H9 (cell line): Measurements from ENCODE around the gene AKR1C8. TPM values are rescaled to one million over a fixed set of nuclear protein-coding genes. Genes with fewer than 3 reads are reported as not detected.

Source experiments
- DNase-seq: peaks from one replicate; pipeline ENCODE4 v3.0.0-alpha.2; 2017
- H2AFZ ChIP-seq: one replicate; pipeline ENCODE4 v1.6.1; 2013; ENCODE audit warnings: mild to moderate bottlenecking, low read length, control low read depth, moderate library complexity
- H2AK5ac ChIP-seq: 2 replicates; pipeline ENCODE4 v1.6.1; 2013; ENCODE audit warnings: low read length, control low read depth, mixed read lengths; ENCODE audit not compliant: insufficient read length
- H2BK120ac ChIP-seq: one replicate; pipeline ENCODE4 v1.6.1; 2013; ENCODE audit warnings: low read depth, mild to moderate bottlenecking, low read length, control low read depth, inconsistent platforms; ENCODE audit not compliant: poor library complexity, severe bottlenecking
- H2BK12ac ChIP-seq: 2 replicates; pipeline ENCODE4 v1.6.1; 2013; ENCODE audit warnings: low read length, control low read depth, mixed read lengths, low read depth; ENCODE audit not compliant: insufficient read length
- H2BK15ac ChIP-seq: 2 replicates; pipeline ENCODE4 v1.6.1; 2013; ENCODE audit warnings: low read depth, low read length, control low read depth
- H2BK20ac ChIP-seq: one replicate; pipeline ENCODE4 v1.6.1; 2013; ENCODE audit warnings: low read depth, mild to moderate bottlenecking, low read length, control low read depth, inconsistent platforms; ENCODE audit not compliant: poor library complexity, severe bottlenecking
- H2BK5ac ChIP-seq: 2 replicates; pipeline ENCODE4 v1.6.1; 2013; ENCODE audit warnings: low read length, control low read depth, mixed read lengths; ENCODE audit not compliant: insufficient read length
- H3K14ac ChIP-seq: 2 replicates; pipeline ENCODE4 v1.6.1; 2013; ENCODE audit warnings: low read length, control low read depth; ENCODE audit not compliant: insufficient read depth
- H3K18ac ChIP-seq: 2 replicates; pipeline ENCODE4 v1.6.1; 2013; ENCODE audit warnings: low read depth, mild to moderate bottlenecking, mixed read lengths, low read length, control low read depth; ENCODE audit not compliant: insufficient read length
- H3K23ac ChIP-seq: 2 replicates; pipeline ENCODE4 v1.6.1; 2013; ENCODE audit warnings: low read length, control low read depth, mixed read lengths, low read depth; ENCODE audit not compliant: insufficient read length
- H3K23me2 ChIP-seq: 2 replicates; pipeline ENCODE4 v1.6.1; 2013; ENCODE audit warnings: low read depth, mild to moderate bottlenecking, mixed read lengths, low read length, control low read depth; ENCODE audit not compliant: insufficient read length, poor library complexity, severe bottlenecking
- H3K27ac ChIP-seq: 2 replicates; pipeline ENCODE4 v1.5.1; 2013; ENCODE audit warnings: low read length, control low read depth, mixed read lengths, low read depth; ENCODE audit not compliant: insufficient read length
- H3K27me3 ChIP-seq: 2 replicates; pipeline ENCODE4 v1.6.1; 2013; ENCODE audit warnings: low read length, control low read depth, inconsistent platforms; ENCODE audit not compliant: insufficient read depth
- H3K4ac ChIP-seq: 2 replicates; pipeline ENCODE4 v1.6.1; 2013; ENCODE audit warnings: low read depth, mild to moderate bottlenecking, control low read depth, inconsistent platforms, low read length, moderate library complexity
- H3K4me1 ChIP-seq: 2 replicates; pipeline ENCODE4 v1.6.1; 2013; ENCODE audit warnings: low read length, control low read depth, inconsistent platforms; ENCODE audit not compliant: insufficient read depth
- H3K4me2 ChIP-seq: 2 replicates; pipeline ENCODE4 v1.6.1; 2013; ENCODE audit warnings: low read length, control low read depth, mixed read lengths; ENCODE audit not compliant: insufficient read length, insufficient read depth
- H3K56ac ChIP-seq: 2 replicates; pipeline ENCODE4 v1.6.1; 2013; ENCODE audit warnings: low read depth, mild to moderate bottlenecking, mixed read lengths, low read length, control low read depth; ENCODE audit not compliant: insufficient read length
- H3K79me1 ChIP-seq: 2 replicates; pipeline ENCODE4 v1.6.1; 2013; ENCODE audit warnings: low read depth, mild to moderate bottlenecking, moderate library complexity, low read length, control low read depth, inconsistent platforms; ENCODE audit not compliant: insufficient read depth, poor library complexity, severe bottlenecking
- H3K79me2 ChIP-seq: 2 replicates; pipeline ENCODE4 v1.6.1; 2013; ENCODE audit warnings: low read length, control low read depth, inconsistent platforms; ENCODE audit not compliant: insufficient read depth
- H3K9ac ChIP-seq: 2 replicates; pipeline ENCODE4 v1.6.1; 2013; ENCODE audit warnings: low read length, control low read depth, mixed read lengths; ENCODE audit not compliant: insufficient read length; ENCODE audit errors: extremely low read depth
- H3K9me3 ChIP-seq: one replicate; pipeline ENCODE4 v1.6.1; 2013; ENCODE audit warnings: low read depth, low read length, inconsistent platforms; ENCODE audit not compliant: control insufficient read depth
- H3T11ph ChIP-seq: one replicate; pipeline ENCODE4 v1.6.1; 2013; ENCODE audit warnings: mild to moderate bottlenecking, low read length, control low read depth, inconsistent platforms
- H4K20me1 ChIP-seq: one replicate; pipeline ENCODE4 v1.6.1; 2013; ENCODE audit not compliant: control insufficient read depth, insufficient read length, insufficient read depth
- H4K5ac ChIP-seq: 2 replicates; pipeline ENCODE4 v1.6.1; 2013; ENCODE audit warnings: low read depth, mild to moderate bottlenecking, mixed read lengths, low read length, control low read depth; ENCODE audit not compliant: insufficient read length
- H4K8ac ChIP-seq: replicated peaks from 2 replicates; pipeline ENCODE4 v1.6.1; 2013; ENCODE audit warnings: low read length, control low read depth, mixed read lengths, low read depth; ENCODE audit not compliant: insufficient read length
- H4K91ac ChIP-seq: 2 replicates; pipeline ENCODE4 v1.6.1; 2013; ENCODE audit warnings: low read depth, mild to moderate bottlenecking, moderate library complexity, mixed read lengths, low read length, control low read depth; ENCODE audit not compliant: insufficient read length
- H3K27ac Mint-ChIP-seq, 3 experiments: 2 replicates in 2 of 3; 3 replicates in 1 of 3; pipeline ENCODE4 v1.8.0; 2020 to 2021; ENCODE audit warnings: mixed read lengths in 3 of 3, mild to moderate bottlenecking in 1 of 3, moderate library complexity in 1 of 3
- H3K27me3 Mint-ChIP-seq: 2 replicates; pipeline ENCODE4 v1.8.0; 2021; ENCODE audit warnings: low read depth, mild to moderate bottlenecking, moderate library complexity, mixed read lengths
- H3K36me3 Mint-ChIP-seq, 3 experiments: 2 replicates in 2 of 3; 3 replicates in 1 of 3; pipeline ENCODE4 v1.8.0; 2020 to 2021; ENCODE audit warnings: low read depth in 3 of 3, mixed read lengths in 3 of 3; ENCODE audit not compliant: insufficient read depth in 1 of 3
- H3K4me1 Mint-ChIP-seq, 2 experiments: 2 replicates each; pipeline ENCODE4 v1.8.0; 2020; ENCODE audit warnings: mixed read lengths in 2 of 2
- H3K4me3 Mint-ChIP-seq, 2 experiments: 2 replicates in 1 of 2; 3 replicates in 1 of 2; pipeline ENCODE4 v1.8.0; 2020 to 2021; ENCODE audit warnings: mild to moderate bottlenecking in 2 of 2, mixed read lengths in 2 of 2, moderate library complexity in 1 of 2
- H3K9me3 Mint-ChIP-seq, 2 experiments: 2 replicates in 1 of 2; 3 replicates in 1 of 2; pipeline ENCODE4 v1.8.0; 2020; ENCODE audit warnings: mild to moderate bottlenecking in 2 of 2, mixed read lengths in 2 of 2, moderate library complexity in 1 of 2
- WGBS: extraction: QIAGEN DNeasy Blood & Tissue Kit; methylation state at CpG from one replicate; pipeline ENCODE4 v1.1.7; 2013; ENCODE audit warnings: missing lambda C conversion rate, low lambda C conversion rate, mixed read lengths; ENCODE audit not compliant: insufficient read length; ENCODE audit errors: extremely low coverage; 5-methylcytosine and 5-hydroxymethylcytosine counted together
- total RNA-seq: library from RNA; stranded (reverse); gene quantifications from 2 replicates; pipeline ENCODE4 v1.2.1, GENCODE V29; 2021
- TF ChIP-seq, protein P1 (sequence below): fragments of 200-600 bp; sonication (generic); conservative IDR thresholded peaks from 3 replicates; pipeline ENCODE4 v1.8.0; 2021; ENCODE audit warnings: antibody characterized with exemption, mild to moderate bottlenecking

Gene AKR1C8
- total RNA-seq, 1 experiment from 2014 or later, result not detected

DNA sequence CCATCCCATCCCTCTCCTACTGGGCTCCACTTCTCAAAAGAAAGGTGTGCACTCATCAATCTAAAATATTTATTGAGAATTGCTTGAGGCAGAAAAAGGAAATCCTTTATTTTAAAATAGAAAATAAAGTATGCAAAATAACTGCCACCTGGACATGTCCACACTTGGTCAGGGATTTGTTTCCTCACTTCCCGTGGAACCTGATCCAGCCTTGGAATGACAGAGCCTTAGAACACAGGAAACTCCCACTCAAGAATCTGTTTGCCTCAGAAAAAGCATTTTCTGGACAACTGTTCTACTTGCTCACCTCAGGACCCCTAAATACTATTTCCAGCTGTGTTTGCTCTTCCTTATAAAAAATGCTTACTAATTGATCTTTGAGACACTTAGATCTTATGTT is 29.0 kb downstream of the AKR1C8 start:
- H2BK15ac ChIP-seq, result no peak overlapping the region
- TF ChIP-seq, protein P1, sequence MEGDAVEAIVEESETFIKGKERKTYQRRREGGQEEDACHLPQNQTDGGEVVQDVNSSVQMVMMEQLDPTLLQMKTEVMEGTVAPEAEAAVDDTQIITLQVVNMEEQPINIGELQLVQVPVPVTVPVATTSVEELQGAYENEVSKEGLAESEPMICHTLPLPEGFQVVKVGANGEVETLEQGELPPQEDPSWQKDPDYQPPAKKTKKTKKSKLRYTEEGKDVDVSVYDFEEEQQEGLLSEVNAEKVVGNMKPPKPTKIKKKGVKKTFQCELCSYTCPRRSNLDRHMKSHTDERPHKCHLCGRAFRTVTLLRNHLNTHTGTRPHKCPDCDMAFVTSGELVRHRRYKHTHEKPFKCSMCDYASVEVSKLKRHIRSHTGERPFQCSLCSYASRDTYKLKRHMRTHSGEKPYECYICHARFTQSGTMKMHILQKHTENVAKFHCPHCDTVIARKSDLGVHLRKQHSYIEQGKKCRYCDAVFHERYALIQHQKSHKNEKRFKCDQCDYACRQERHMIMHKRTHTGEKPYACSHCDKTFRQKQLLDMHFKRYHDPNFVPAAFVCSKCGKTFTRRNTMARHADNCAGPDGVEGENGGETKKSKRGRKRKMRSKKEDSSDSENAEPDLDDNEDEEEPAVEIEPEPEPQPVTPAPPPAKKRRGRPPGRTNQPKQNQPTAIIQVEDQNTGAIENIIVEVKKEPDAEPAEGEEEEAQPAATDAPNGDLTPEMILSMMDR, result no peak
- no peak overlapping the region for H3K4me3 Mint-ChIP-seq
- H3K27ac ChIP-seq, result no peak overlapping the region
- no peak overlapping the region for H3T11ph ChIP-seq
- H2BK5ac ChIP-seq, result no peak overlapping the region
- H3K27me3 Mint-ChIP-seq, result peaks cover 7% of the 10 kb centered on the region
- no peak overlapping the region for H2BK12ac ChIP-seq
- no peak overlapping the region for H4K8ac ChIP-seq
- no peak for DNase-seq
- H3K23me2 ChIP-seq, result no peaks in the 10 kb centered on the region
- H3K4me1 Mint-ChIP-seq, result no peaks in the 10 kb centered on the region
- H3K23ac ChIP-seq, result no peak overlapping the region
- no peak overlapping the region for H3K18ac ChIP-seq
- H3K79me2 ChIP-seq, result no peaks in the 10 kb centered on the region
- peaks cover 71 to 89% of the 10 kb centered on the region in 2 experiments for H3K9me3 Mint-ChIP-seq
- H3K9ac ChIP-seq, result no peak overlapping the region
- H3K27me3 ChIP-seq, result no peaks in the 10 kb centered on the region
- H4K5ac ChIP-seq, result no peak overlapping the region
- H3K36me3 Mint-ChIP-seq, result peaks cover 0 to 20% (median 0%) of the 10 kb centered on the region in 3 experiments; a peak in 3 of 7 replicates
- H3K27ac Mint-ChIP-seq, result no peak overlapping the region
- no peak overlapping the region for H4K91ac ChIP-seq
- H2BK20ac ChIP-seq, result no peak overlapping the region
- H3K9me3 ChIP-seq, result peaks cover 15% of the 10 kb centered on the region
- no CpG with 5 or more reads among the region's 1 CpG for WGBS
- H3K79me1 ChIP-seq, result no peaks in the 10 kb centered on the region
- H2BK120ac ChIP-seq, result no peak overlapping the region
- H3K4me2 ChIP-seq, result no peak overlapping the region
- no peak overlapping the region for H2AFZ ChIP-seq
- H4K20me1 ChIP-seq, result no peaks in the 10 kb centered on the region
- H2AK5ac ChIP-seq, result no peak overlapping the region
- H3K4me1 ChIP-seq, result no peaks in the 10 kb centered on the region
- no peak overlapping the region for H3K4ac ChIP-seq
- H3K56ac ChIP-seq, result no peak overlapping the region
- H3K14ac ChIP-seq, result no peak overlapping the region
